Measurements from ENCODE around the gene FAM120C.

DNA sequence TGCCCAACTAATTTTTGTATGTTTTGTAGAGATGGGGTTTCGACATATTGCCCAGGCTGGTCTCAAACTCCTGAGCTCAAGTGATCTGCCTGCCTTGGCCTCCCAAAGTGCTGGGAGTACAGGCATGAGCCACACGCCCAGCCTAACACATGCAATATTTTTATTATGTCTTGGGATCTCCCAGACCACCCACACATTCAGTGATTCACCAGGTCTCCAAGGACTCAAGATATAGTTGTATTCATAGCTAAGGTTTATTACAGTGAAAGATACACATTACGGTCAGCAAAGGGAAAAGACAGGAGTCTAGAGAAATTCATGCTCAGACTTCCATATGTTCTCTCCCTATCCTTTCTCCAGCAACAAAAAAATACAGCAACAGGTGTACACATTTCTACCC, 25.5 kb upstream of the FAM120C start:
- TF ChIP-seq CTCF (IDR thresholded peaks at IDR 0.05), result no peak
- no peak for TF ChIP-seq POLR2AphosphoS5 (IDR thresholded peaks at IDR 0.05)
- no peak for TF ChIP-seq POLR2A (IDR thresholded peaks at IDR 0.05)
